ENCODE measurements around the gene AP1G2.

The AP1G2 gene

DNA sequence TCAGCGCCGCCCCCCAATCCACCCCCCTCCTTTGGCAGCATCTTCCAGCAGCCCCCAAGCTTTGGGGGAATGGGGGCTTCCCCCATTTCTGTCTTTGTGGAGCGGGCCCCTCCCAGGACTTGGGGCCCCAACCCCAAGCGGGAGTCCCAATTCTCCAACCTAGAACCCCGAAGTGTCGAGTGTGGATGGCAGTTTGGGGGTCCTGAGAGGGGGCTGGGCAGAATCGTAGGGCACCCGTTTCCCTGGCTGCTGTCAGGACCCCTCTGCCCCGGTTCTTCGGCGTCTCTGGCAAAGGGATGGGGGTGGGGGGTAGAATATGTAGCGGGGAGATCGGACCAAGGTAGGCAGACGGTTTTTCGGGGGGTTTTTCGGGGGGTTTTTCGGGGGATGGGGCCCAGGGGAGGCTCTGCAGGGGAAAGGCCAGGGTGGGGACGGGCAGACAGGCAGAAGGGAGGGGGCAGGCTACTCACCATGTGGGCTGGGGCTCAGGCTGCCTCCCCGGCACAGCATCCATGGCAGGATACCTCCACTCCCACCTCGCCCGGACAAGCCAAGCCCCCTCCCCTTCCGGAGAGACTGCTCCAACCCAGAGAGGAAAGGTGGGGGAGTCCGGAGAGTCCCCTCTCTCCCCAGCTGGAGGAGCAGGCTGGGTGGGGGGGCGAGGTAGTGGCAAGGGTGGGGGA, 10.3 kb upstream of the AP1G2 start:
- no peaks in the 10 kb centered on the region for H3K9me3 ChIP-seq
- no peaks in the 10 kb centered on the region for H3K36me3 ChIP-seq
- H3K4me1 ChIP-seq (ENCODE audit: control insufficient read depth in 1 of 2, insufficient read depth in 1 of 2, low read depth in 1 of 2, low read length in 1 of 2) = peaks cover 3% of the 10 kb centered on the region in 2 experiments
- no peak overlapping the region for H3K4me3 ChIP-seq (ENCODE audit: low read depth in 1 of 2, low read length in 1 of 2)
- H3K27me3 ChIP-seq = peaks cover 98% of the 10 kb centered on the region
- TF ChIP-seq, protein P1, sequence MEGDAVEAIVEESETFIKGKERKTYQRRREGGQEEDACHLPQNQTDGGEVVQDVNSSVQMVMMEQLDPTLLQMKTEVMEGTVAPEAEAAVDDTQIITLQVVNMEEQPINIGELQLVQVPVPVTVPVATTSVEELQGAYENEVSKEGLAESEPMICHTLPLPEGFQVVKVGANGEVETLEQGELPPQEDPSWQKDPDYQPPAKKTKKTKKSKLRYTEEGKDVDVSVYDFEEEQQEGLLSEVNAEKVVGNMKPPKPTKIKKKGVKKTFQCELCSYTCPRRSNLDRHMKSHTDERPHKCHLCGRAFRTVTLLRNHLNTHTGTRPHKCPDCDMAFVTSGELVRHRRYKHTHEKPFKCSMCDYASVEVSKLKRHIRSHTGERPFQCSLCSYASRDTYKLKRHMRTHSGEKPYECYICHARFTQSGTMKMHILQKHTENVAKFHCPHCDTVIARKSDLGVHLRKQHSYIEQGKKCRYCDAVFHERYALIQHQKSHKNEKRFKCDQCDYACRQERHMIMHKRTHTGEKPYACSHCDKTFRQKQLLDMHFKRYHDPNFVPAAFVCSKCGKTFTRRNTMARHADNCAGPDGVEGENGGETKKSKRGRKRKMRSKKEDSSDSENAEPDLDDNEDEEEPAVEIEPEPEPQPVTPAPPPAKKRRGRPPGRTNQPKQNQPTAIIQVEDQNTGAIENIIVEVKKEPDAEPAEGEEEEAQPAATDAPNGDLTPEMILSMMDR (IDR thresholded peaks at IDR 0.05) = no peak
- H3K27ac ChIP-seq = no peak overlapping the region

DNA sequence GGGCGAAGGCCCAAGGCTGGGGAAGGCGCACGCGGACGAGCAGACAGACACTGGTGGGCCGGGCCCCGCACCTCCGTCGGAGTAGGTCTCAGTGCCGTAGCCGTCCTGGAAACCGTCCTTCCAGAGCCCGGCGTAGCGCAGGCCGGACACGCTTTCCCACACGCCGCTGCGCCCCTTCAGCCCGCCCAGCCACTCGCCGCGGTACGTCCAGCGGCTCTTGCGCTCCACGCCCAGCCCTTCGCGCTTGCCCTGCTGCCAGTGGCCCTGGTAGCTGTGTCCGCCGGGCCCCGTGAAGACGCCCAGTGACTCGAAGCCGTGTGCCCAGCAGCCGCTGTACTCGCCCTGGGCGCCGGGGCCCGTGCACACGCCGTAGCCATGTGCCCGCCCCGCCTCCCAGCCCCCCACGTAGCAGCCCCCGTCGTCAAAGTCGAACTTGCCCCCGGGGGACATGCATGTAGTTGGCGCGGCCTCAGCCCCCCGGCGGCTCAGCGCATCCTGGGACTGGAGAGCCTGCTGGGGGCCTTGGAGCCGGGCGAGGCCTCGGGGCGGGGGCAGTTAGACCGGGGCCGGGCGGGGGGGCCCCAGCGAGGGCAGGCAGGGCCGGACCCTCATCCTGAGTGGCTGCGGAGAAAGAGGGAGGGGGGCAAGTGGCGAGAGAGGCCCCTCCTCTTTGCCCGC, 9.6 kb upstream of the AP1G2 start:
- Histone ChIP-seq H3K4me1 (ENCODE audit: control insufficient read depth in 1 of 2, insufficient read depth in 1 of 2, low read depth in 1 of 2, low read length in 1 of 2) (peaks cover 7% of the 10 kb centered on the region in 2 experiments), H3K4me3 (ENCODE audit: low read depth in 1 of 2, low read length in 1 of 2) (no peak overlapping the region), H3K27ac (no peak overlapping the region), H3K27me3 (peaks cover 98% of the 10 kb centered on the region), H3K9me3 (no peaks in the 10 kb centered on the region), H3K36me3 (no peaks in the 10 kb centered on the region)
- TF ChIP-seq, protein P1 (IDR thresholded peaks at IDR 0.05) = no peak

DNA sequence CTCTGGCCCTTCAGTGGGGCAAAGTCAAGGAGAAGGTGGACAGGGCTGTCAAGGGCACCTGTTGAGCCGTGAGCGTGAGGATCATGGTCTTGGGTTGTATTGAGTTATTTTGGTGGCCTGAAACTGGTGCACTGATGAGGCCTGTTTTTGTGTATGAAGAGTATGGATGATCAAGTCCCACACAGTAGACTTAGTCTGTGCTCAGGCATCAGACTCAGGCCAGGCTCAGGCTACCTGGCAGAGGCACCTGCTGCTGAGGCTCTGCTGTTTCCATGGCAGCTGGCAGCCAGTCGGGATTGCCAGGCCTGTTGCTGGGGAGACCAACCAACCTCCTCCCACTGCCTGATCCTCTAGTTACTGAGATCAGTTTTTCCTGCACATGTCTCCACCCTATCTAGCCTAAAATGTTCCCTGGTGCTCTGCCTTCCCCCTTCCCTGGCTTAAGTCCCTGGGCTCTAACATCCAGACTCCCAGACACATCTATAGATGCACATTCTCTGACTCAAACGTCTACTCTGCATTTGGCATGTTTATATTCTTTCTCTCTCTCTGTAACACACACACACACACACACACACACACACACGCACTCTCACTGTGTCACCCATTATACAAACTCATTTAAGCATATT, 5.9 kb upstream of the AP1G2 start:
- Histone ChIP-seq H3K27ac (no peak overlapping the region), H3K4me3 (ENCODE audit: low read depth in 1 of 2, low read length in 1 of 2) (no peak overlapping the region), H3K27me3 (peaks cover 70% of the 10 kb centered on the region), H3K9me3 (no peaks in the 10 kb centered on the region), H3K36me3 (no peaks in the 10 kb centered on the region), H3K4me1 (ENCODE audit: control insufficient read depth in 1 of 2, insufficient read depth in 1 of 2, low read depth in 1 of 2, low read length in 1 of 2) (peaks cover 9 to 11% of the 10 kb centered on the region in 2 experiments)
- TF ChIP-seq, protein P1 (IDR thresholded peaks at IDR 0.05) = no peak

DNA sequence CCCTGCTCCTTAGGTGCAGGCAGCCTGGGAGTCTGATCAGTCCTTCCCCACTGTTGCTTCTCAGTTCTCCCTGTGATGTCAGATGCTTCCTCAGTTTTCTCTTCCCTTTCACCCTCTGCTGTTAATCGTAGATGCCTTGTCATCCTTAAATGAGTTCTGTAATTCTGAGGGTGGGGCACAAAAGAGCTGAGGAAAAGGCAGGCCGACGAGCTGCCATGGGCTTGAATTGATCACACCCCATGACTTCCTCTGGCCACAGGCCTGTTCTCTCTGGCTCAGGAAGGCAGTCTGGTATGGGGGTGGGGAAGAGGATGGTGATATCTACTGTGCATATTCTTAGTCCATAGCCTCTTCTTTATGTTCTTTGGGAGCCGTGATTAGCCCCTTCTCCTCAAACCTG, 5.2 kb upstream of the AP1G2 start:
- Histone ChIP-seq H3K4me1 (ENCODE audit: control insufficient read depth in 1 of 2, insufficient read depth in 1 of 2, low read depth in 1 of 2, low read length in 1 of 2) (peaks cover 11 to 13% of the 10 kb centered on the region in 2 experiments), H3K27ac (no peak overlapping the region)

DNA sequence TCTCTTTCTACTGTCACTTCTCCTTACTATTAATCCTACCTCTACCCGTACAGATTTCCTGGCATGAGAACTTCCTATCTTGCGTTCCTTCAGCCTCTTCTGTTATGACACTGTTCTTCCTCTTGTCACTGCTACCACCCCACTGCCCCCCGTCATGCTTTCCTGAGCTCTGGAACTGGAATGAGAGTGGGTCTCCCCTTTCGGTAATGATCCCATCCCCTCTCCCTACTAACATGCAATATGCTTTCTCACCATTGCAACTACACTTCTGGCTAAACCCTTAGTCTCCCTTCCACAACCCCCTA, 4.9 kb upstream of the AP1G2 start:
- Histone ChIP-seq H3K9me3 (no peaks in the 10 kb centered on the region), H3K36me3 (no peaks in the 10 kb centered on the region), H3K4me3 (ENCODE audit: low read depth in 1 of 2, low read length in 1 of 2) (no peak overlapping the region), H3K27ac (no peak overlapping the region), H3K4me1 (ENCODE audit: control insufficient read depth in 1 of 2, insufficient read depth in 1 of 2, low read depth in 1 of 2, low read length in 1 of 2) (peaks cover 11 to 17% of the 10 kb centered on the region in 2 experiments), H3K27me3 (peaks cover 60% of the 10 kb centered on the region)
- TF ChIP-seq, protein P1 (IDR thresholded peaks at IDR 0.05) = no peak

More for the DNA sequence above, 5.2 kb upstream of the AP1G2 start:
- no peak overlapping the region for H3K4me3 ChIP-seq (ENCODE audit: low read depth in 1 of 2, low read length in 1 of 2)
- TF ChIP-seq, protein P1 (IDR thresholded peaks at IDR 0.05) = no peak
- no peaks in the 10 kb centered on the region for H3K9me3 ChIP-seq
- H3K36me3 ChIP-seq = no peaks in the 10 kb centered on the region
- peaks cover 64% of the 10 kb centered on the region for H3K27me3 ChIP-seq

Data from neutrophil (primary cell).